GM04503 (cell line): ENCODE results near the gene SULF2.

Experiments used
- DNase-seq: peaks from one replicate; pipeline ENCODE4 v3.0.0-alpha.2; 2012; ENCODE audit warnings: low read depth

Gene SULF2

DNA sequence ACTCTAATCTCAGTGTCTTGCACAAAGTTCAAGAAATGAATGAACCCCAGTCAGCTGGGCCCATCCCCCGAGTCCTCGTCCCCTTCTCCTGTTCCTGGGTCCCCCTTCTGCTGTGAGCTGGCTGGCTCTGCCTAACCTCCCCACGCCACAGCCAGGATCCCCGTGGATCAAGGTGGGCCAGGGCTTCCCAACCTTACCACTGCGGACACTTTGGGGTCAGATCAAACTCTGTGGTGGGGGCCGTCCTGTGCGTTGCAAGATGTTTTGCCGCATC lies 116.2 kb downstream of the SULF2 start:
- DNase-seq, result no peak

DNA sequence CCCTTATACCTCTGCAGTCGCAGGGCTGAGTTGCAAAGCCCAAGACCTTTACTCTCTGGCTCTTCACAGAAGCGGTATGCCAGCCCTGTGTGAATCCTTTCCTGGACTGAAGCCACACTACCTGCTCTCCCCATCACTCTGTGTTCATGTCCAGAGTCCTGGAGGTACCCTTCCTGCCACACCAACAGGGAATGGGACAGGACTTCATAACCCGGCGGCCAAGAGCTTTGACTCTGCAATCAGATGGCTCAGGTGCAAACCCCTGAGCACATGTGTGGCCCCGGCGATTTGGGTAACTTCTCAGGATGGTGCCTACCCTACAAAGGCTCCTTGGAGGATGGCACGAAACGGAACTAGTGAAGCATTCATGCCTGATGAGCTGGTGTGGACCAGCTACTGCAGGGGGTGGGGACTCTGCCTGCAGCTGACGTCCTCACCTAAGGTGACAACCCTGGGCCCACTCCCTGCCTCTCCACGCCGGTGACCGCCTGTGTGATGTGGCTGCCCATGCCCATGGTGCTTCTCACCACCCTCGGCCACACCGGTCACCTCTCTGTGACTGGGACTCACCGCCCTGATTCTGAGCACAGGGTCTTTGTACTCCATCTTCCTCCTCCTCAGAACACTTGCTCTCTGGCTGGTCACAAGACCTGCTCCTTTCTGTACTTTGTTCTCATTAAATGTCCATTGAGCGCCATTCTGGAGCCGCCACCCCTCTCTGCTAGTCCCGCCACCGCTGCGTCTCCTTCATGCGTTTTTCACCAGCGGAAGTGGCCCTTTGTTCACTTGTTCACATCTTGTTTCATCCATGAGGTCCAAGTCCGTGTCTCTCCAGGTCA lies 116.7 kb downstream of the SULF2 start:
- DNase-seq, result no peak

- DNase-seq, result no peak
These were observed 117.6 kb downstream of the SULF2 start for GRCh38 chr20:47667531-47668312.

- DNase-seq, result no peak
These were observed 118.2 kb downstream of the SULF2 start for GRCh38 chr20:47667086-47667485.

DNA sequence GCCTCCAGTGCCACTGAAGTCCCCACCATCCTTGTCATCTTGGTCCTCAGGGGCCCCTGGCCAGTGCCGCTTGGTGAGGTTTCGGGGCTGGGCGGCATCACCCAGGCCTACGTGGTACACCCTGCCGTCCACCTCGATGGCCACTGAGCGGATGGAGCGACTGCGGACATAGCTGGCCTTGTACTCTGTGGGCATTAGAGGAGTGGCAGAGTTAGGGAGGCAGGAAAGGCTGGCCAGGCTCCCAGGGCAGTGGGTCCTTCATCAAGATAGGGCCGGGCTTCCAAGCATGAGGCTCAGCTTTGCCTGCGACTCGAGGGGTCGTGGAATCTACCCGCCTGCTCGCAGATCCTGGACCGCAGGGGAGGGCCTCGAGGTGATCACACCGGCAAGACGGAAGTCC lies 119.0 kb downstream of the SULF2 start:
- DNase-seq, result no peak

DNA sequence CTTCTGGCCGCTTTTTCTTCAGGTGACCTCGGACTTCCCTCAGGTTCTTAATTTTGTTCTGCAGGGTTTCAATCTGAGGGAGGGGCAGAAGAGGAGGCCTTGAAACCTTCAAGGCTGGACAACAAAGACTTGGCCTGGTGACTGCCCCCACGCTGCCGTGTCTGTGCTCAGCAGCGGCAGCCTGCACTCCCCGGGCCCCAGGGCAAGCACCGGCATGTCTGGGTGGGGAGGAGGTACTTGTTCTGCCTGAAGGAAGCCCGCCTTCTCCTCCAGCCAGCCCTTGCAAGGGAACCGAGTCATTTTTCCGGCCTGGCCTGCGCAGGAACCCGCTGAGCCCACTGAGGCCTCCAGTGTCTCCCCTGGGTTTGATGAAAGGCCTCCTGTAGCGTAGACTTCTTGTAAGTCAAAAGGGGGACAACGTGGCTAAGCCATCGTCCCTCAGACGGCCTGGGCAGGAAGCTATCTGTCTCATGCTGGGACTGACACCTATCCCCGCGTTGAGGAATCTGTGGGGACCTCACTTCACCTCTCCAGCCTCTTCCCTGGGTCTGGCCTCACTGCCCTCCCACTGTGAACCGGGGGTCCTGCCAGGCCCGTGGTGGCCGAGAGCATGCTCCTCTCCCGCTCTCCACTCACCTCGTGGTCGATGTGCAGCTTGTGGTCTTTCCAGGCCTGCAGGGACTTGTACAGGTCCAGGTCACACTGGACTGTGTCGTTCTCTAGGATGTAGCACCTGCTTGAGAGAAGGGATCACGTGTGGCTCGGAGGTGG lies 119.9 kb downstream of the SULF2 start:
- DNase-seq, result no peak

GRCh38 chr20:47664744-47665143 lies 120.5 kb downstream of the SULF2 start:
- DNase-seq, result no peak

GRCh38 chr20:47664068-47664437 lies 121.2 kb downstream of the SULF2 start:
- DNase-seq, result no peak

DNA sequence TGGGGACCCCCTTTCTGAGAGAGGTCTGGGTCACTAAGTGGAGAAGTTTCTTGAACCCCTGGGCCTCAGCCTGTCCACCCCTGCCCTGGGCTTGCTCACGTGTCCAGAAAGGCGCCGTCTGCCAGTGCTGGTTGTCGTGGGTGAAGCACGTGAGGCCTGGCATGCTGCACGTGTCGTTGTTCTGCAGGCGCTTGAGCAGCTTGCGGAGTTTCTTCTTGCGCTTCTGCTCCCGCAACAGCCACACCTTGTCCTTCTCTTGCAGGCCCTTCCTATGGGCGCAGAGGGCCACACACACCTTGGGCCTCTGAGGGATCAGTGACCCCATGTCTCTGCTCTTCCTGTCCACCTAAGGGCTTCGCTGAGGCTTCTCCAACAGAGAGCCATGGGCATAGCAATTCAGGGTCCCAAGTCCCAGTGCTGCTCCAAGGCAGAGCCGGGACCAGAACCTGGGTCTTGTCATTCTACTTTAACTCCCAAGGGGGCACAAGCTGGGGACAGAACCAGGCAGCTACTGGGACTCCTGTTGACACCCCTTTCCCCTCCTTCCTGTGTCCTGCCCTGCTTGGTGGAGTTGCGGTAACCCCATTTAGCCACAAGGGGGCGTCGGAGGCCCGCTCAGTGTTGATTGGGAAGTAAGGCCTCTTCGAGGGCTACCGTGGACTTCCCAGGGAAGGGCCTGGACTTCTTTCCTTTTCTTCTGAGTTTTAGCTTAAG lies 121.8 kb downstream of the SULF2 start:
- peak; percentile 10 for DNase-seq

DNA sequence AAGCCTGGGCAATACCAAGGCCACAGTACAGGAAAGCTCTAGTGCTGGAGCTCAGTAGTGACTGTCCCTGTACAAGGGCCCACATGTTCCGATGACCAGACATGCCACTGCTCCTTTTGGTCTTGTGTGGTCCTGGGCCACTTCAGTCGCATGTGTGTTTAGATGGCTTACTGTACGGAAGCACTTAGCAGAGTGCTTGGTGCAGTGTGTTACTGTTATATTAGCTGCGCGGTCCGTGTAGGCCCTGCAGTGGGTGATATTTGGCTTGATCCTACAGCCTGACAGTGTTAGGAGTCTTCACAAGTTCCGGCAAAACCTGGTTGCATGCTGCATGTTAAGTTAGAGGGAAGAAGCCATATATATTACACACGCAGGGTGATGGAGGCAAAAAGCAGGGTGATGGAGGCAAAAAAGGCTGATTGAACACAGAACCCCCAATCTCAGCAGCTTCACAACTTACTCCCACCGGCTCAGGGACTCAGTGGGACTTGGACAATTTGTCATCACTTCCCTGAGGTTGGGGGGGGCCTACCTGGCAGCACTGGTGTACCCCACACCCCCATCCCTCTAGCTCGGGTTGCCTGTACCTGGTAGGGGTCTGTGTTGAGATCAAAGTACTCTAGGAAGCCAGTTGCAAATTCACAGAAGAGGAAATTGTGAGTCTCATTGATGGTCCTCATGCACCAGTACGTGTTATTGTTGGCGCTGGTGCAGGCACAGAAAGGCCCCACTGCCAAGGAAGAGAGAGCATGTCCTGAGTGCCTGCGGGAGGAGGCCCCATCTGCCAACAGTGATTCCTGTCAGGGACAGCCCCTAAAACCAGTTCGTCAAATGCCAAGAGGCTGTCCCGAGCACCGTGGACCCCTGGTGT lies 122.6 kb downstream of the SULF2 start:
- no peak for DNase-seq

DNA sequence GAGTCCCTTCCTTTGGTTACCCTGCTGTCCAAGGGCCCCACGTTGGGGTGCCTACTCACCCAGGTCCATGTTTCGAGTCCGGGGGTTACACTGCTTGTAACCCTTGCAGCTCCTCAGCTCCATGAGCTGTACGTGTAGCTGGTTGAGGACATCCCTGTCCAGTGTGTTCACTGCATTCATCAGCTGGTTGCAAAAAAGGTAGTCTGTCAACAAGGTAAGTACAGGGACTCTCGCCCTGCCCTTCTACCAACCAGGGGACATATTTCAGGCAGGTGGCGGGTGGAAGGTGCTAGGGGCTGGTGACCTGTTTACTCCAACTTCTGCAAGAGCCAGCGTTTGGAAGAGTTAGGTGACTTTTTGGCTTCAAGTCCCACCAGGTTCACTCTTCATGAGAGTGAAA lies 123.6 kb downstream of the SULF2 start:
- DNase-seq, result no peak

- DNase-seq, result no peak
These were observed 124.1 kb downstream of the SULF2 start for GRCh38 chr20:47660983-47661700.

GRCh38 chr20:47660602-47660905 lies 124.7 kb downstream of the SULF2 start:
- DNase-seq, result no peak

- no peak for DNase-seq
These were observed 125.2 kb downstream of the SULF2 start for GRCh38 chr20:47659904-47660601.

GRCh38 chr20:47656318-47656717 lies 129.0 kb downstream of the SULF2 start:
- DNase-seq, result no peak

DNA sequence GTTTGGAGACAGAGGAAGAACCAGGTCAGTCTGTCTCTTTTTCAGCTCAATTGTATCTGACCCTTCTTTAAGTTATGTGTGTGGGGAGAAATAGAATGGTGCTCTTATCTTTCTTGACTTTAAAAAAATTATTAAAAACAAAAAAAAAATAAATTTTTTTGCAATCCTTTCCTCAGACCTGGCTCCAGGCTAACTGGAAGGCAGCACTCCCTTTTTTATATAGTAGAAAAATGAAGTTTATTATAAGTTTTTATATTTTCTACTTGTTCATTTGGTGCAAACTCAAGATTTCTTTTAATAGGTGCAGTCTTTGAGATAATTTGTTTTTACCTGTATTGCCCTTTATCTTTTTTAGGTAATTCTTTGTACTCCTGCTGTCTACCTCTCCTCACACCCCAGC lies 129.6 kb downstream of the SULF2 start:
- DNase-seq, result no peak

DNA sequence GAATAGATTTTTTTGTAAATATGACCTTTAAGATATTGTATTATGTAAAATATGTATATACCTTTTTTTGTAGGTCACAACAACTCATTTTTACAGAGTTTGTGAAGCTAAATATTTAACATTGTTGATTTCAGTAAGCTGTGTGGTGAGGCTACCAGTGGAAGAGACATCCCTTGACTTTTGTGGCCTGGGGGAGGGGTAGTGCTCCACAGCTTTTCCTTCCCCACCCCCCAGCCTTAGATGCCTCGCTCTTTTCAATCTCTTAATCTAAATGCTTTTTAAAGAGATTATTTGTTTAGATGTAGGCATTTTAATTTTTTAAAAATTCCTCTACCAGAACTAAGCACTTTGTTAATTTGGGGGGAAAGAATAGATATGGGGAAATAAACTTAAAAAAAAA lies 130.9 kb downstream of the SULF2 start:
- DNase-seq, result no peak

DNA sequence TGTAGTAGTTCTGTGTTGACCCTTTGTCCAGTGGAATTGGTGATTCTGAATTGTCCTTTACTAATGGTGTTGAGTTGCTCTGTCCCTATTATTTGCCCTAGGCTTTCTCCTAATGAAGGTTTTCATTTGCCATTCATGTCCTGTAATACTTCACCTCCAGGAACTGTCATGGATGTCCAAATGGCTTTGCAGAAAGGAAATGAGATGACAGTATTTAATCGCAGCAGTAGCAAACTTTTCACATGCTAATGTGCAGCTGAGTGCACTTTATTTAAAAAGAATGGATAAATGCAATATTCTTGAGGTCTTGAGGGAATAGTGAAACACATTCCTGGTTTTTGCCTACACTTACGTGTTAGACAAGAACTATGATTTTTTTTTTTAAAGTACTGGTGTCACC lies 131.4 kb downstream of the SULF2 start:
- DNase-seq, result no peak

GRCh38 chr20:47652794-47653193 lies 132.5 kb downstream of the SULF2 start:
- DNase-seq, result no peak

- DNase-seq, result no peak
These were observed 133.0 kb downstream of the SULF2 start for GRCh38 chr20:47652301-47652700.
